WERI-Rb-1 (cell line): ENCODE measurements around the gene COL13A1.
A peak's percentile ranks its signal among the peaks of the same experiment; 100 is the strongest.

Experiments used
- DNase-seq: peaks from one replicate; pipeline ENCODE4 v3.0.0-alpha.2; 2020
- H3K27ac ChIP-seq: fragments of 250-450 bp; sonication (Bioruptor Pico); 2 replicates; pipeline ENCODE4 v1.5.1; 2020; ENCODE audit warnings: mild to moderate bottlenecking, moderate library complexity
- H3K27me3 ChIP-seq: fragments of 250-450 bp; sonication (Bioruptor Pico); 2 replicates; pipeline ENCODE4 v1.5.1; 2021; ENCODE audit warnings: mild to moderate bottlenecking, low read depth, moderate library complexity; ENCODE audit not compliant: insufficient read depth, severe bottlenecking
- H3K36me3 ChIP-seq: fragments of 250-450 bp; sonication (Bioruptor Pico); 2 replicates; pipeline ENCODE4 v1.5.1; 2020; ENCODE audit warnings: mild to moderate bottlenecking, moderate library complexity
- H3K4me3 ChIP-seq: 2 replicates; pipeline ENCODE4 v1.5.1; 2011; ENCODE audit warnings: low read depth, mild to moderate bottlenecking, control low read depth, low read length
- H3K9me3 ChIP-seq: fragments of 250-450 bp; sonication (Bioruptor Pico); 2 replicates; pipeline ENCODE4 v1.5.1; 2021; ENCODE audit warnings: mild to moderate bottlenecking, moderate library complexity; ENCODE audit not compliant: severe bottlenecking
- TF ChIP-seq, protein P1 (sequence below): IDR thresholded peaks from 2 replicates; pipeline ENCODE4 v1.5.1; 2011; ENCODE audit warnings: low read depth, mild to moderate bottlenecking, control low read depth, inconsistent platforms, low read length

COL13A1 gene

DNA sequence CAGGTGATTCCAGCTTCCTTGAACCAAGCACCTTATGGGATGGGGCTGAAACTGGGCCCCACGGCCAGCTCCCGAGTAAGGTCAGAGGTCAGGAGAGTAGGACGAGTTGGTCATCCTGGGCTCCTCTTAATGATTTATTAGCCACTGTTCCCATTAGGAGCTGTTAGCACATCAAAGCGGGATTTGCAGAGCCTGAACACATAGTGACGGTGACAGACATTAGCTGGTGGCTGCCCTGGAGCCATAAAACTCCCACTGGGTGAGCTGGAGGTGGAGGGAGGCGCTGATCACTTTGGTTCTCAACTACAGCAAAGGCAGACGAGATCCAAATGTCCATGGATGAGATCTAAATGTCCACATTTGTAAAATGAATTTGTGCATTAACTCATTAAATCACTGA, 48.1 kb downstream of the COL13A1 start:
- Histone ChIP-seq H3K9me3 (no peaks in the 10 kb centered on the region), H3K27me3 (no peaks in the 10 kb centered on the region), H3K36me3 (no peaks in the 10 kb centered on the region), H3K27ac (peak overlapping the region; percentile 95), H3K4me3 (no peak overlapping the region)
- DNase-seq, result no peak
- TF ChIP-seq, protein P1, sequence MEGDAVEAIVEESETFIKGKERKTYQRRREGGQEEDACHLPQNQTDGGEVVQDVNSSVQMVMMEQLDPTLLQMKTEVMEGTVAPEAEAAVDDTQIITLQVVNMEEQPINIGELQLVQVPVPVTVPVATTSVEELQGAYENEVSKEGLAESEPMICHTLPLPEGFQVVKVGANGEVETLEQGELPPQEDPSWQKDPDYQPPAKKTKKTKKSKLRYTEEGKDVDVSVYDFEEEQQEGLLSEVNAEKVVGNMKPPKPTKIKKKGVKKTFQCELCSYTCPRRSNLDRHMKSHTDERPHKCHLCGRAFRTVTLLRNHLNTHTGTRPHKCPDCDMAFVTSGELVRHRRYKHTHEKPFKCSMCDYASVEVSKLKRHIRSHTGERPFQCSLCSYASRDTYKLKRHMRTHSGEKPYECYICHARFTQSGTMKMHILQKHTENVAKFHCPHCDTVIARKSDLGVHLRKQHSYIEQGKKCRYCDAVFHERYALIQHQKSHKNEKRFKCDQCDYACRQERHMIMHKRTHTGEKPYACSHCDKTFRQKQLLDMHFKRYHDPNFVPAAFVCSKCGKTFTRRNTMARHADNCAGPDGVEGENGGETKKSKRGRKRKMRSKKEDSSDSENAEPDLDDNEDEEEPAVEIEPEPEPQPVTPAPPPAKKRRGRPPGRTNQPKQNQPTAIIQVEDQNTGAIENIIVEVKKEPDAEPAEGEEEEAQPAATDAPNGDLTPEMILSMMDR, result no peak

DNA sequence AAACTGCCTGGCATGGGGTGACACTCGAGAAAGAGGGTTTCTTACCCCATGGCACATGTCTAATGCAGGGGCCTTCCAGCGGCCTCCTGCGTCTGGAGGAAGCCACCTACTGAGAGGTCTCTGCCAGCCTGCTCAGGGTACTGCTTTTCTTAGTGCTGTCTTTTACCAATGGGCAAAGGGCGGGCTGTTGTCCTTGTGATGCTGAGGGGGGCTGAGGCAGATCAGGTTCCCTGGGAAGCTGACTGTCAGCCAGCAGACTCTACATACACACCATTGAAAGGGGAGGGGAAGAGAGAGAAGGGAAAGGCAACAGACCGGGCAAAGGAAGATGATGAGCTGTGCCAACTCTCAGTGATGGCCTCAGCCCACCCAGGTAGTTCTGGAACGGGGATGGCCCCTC, 48.7 kb downstream of the COL13A1 start:
- Histone ChIP-seq H3K27me3 (no peaks in the 10 kb centered on the region), H3K27ac (0 out of 2 replicates have a peak overlapping the region, but pooled peaks have one; percentile 8), H3K4me3 (no peak overlapping the region), H3K36me3 (no peaks in the 10 kb centered on the region), H3K9me3 (no peaks in the 10 kb centered on the region)
- no peak for DNase-seq
- TF ChIP-seq, protein P1, result no peak

DNA sequence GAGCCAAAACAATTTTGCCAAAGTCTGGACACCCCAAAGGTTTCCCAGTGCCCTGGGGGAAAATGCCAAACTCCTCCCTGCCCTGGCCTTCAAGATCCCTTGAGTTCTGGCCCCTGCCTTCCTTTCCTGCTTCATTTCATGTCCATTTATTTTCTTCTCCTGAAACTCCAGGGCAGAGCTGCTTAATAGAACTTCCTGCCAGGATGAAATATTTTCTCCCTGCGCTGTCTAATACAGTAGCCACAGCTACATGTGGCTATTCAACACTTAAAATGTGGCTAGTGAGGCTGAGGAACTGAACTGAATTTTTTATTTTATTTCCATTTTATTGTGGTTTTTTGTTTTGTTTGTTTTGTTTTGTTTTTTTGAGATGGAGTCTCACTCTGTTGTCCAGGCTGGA, 49.6 kb downstream of the COL13A1 start:
- Histone ChIP-seq H3K4me3 (no peak overlapping the region), H3K27me3 (no peaks in the 10 kb centered on the region), H3K36me3 (no peaks in the 10 kb centered on the region), H3K27ac (no peak overlapping the region), H3K9me3 (no peaks in the 10 kb centered on the region)
- no peak for DNase-seq
- TF ChIP-seq, protein P1, result no peak

DNA sequence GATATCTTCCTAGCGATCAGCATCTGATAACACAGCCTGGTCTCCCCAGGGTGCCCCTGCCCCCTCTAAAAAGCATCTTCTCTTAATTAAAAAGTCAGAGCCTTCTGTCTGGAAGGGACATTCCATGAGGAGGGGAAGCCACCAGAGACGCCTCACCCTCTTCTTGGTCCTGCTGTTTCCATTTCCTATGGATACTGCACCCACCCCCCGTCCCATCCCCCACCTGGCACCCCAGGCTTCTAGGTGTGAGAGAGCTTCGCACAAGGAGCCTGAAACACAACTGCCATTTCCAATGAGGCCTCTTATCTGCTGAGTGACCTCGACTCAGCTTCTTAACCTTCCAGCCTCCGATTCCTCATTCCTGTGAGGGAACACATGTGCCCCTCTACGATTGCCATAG, 51.4 kb downstream of the COL13A1 start:
- Histone ChIP-seq H3K9me3 (no peaks in the 10 kb centered on the region), H3K27me3 (no peaks in the 10 kb centered on the region), H3K4me3 (no peak overlapping the region), H3K27ac (no peak overlapping the region), H3K36me3 (no peaks in the 10 kb centered on the region)
- TF ChIP-seq, protein P1, result no peak
- DNase-seq, result no peak

DNA sequence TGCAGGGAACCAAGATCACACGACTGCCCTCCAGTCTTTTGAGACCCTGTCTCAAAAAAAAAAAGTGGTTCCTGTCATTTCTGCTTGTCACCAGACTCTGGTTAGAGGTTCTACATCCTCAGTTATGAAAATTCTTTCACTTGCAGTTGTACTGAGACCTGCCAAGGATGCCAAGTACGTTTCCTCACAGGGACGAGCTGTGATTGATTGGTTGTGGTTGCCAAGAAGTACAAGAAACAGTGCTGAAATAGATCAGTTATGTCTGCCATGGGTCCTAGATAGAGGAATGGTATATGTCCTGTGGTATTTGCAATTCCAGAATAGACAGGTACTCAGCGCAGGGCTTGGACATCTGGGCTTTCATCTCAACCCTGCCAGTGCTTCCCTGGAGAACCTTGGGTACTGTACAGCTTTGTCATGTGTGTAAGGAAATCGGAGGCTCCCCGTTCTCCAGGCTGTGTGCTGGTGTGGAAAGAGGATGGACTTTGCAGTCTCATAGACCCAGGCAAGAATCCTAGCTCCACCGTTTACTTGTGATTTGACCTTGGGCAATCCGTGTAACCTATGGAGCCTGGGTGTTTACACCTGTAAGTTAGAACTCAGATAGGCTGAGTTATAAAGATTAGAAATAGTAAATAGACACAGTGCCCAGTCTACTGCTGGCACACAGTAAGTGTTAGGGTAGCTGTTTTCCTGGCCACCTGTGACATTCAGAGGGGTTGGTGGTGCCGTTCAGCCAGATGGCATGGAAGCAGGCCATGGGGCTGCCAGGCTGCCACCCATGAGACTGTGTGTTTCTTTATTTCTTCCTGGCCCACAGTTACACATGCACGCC, 53.0 kb downstream of the COL13A1 start:
- no peak for DNase-seq

More for the DNA sequence above, 53.0 kb downstream of the COL13A1 start:
- Histone ChIP-seq H3K9me3 (no peaks in the 10 kb centered on the region), H3K27ac (no peak overlapping the region), H3K36me3 (no peaks in the 10 kb centered on the region), H3K4me3 (no peak overlapping the region), H3K27me3 (no peaks in the 10 kb centered on the region)
- TF ChIP-seq, protein P1, result no peak
